ENCODE results near the gene SHQ1.

- TF ChIP-seq POLR2A (IDR thresholded peaks at IDR 0.05; ENCODE audit: low read depth, low read length) (no peak), FOS (IDR thresholded peaks at IDR 0.05; ENCODE audit: low read depth, low read length) (no peak), SMC3 (IDR thresholded peaks at IDR 0.05; ENCODE audit: low read depth, low read length) (no peak), CEBPB (IDR thresholded peaks at IDR 0.05; ENCODE audit: low read depth, low read length) (no peak), USF2 (IDR thresholded peaks at IDR 0.05; ENCODE audit: low read depth, low read length) (peak; percentile 43; the same call in 1 of the 2 replicates), NFE2L2 (IDR thresholded peaks at IDR 0.05; ENCODE audit: low read depth, low read length) (no peak), BHLHE40 (IDR thresholded peaks at IDR 0.05; ENCODE audit: low read depth, low read length) (no peak), RAD21 (IDR thresholded peaks at IDR 0.05; ENCODE audit: low read length) (no peak), MAFK (IDR thresholded peaks at IDR 0.05; ENCODE audit: low read depth, low read length) (no peak), MXI1 (IDR thresholded peaks at IDR 0.05; ENCODE audit: borderline replicate concordance, low read depth, low read length) (no peak; the same call in 1 of the 2 replicates), RCOR1 (IDR thresholded peaks at IDR 0.05; ENCODE audit: insufficient replicate concordance, low read length) (no peak)
- TF ChIP-seq, protein P1, sequence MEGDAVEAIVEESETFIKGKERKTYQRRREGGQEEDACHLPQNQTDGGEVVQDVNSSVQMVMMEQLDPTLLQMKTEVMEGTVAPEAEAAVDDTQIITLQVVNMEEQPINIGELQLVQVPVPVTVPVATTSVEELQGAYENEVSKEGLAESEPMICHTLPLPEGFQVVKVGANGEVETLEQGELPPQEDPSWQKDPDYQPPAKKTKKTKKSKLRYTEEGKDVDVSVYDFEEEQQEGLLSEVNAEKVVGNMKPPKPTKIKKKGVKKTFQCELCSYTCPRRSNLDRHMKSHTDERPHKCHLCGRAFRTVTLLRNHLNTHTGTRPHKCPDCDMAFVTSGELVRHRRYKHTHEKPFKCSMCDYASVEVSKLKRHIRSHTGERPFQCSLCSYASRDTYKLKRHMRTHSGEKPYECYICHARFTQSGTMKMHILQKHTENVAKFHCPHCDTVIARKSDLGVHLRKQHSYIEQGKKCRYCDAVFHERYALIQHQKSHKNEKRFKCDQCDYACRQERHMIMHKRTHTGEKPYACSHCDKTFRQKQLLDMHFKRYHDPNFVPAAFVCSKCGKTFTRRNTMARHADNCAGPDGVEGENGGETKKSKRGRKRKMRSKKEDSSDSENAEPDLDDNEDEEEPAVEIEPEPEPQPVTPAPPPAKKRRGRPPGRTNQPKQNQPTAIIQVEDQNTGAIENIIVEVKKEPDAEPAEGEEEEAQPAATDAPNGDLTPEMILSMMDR (conservative IDR thresholded peaks at IDR 0.05; ENCODE audit: low read depth, low read length): no peak
These were observed 39.1 kb upstream of the SHQ1 start for GRCh38 chr3:72887343-72887704.
